Panc1 (cell line): ENCODE results near the gene EIF4EBP2. TPM values are rescaled to one million over a fixed set of nuclear protein-coding genes. Genes with fewer than 3 reads are reported as not detected.
A peak's percentile ranks its signal among the peaks of the same experiment; 100 is the strongest.

Source experiments
- ATAC-seq: fragments of 200-7000 bp; cut with Tn5 transposase; 2 replicates; pipeline ENCODE4 v1.9.1; 2020; ENCODE audit warnings: mild to moderate bottlenecking, moderate library complexity
- BruUV-seq: library from RNA; stranded (reverse); fragments of 400-500 nt; replicated peaks from 2 replicates; lab custom pipeline; 2021; lab: Mats Ljungman, UMichigan
- CTCF ChIA-PET: fragments of 300-600 bp; sonication (Branson Sonifier 250); formaldehyde crosslinking; loops from one replicate; lab custom pipeline; 2022; ENCODE audit warnings: antibody characterized with exemption; lab: Charles Lee
- POLR2A ChIA-PET: fragments of 300-600 bp; sonication (Branson Sonifier 250); formaldehyde crosslinking; loops from one replicate; lab custom pipeline; 2022; ENCODE audit warnings: antibody characterized with exemption; lab: Charles Lee
- DNase-seq: peaks from one replicate; pipeline ENCODE4 v3.0.0-alpha.2; 2010; ENCODE audit warnings: low read depth, low spot score
- H3K27ac ChIP-seq: 2 replicates; pipeline ENCODE4 v1.5.1; 2011; ENCODE audit warnings: mild to moderate bottlenecking, low read length, inconsistent platforms
- H3K27me3 ChIP-seq: fragments of 200-500 bp; sonication (Bioruptor generic); 2 replicates; pipeline ENCODE4 v1.6.0; 2014; ENCODE audit warnings: low read length, inconsistent platforms; ENCODE audit not compliant: control insufficient read depth, insufficient read depth
- H3K36me3 ChIP-seq: fragments of 200-500 bp; sonication (Bioruptor generic); 2 replicates; pipeline ENCODE4 v1.5.1; 2014; ENCODE audit warnings: inconsistent platforms, mild to moderate bottlenecking, low read length, moderate library complexity; ENCODE audit not compliant: control insufficient read depth, insufficient read depth
- H3K4me1 ChIP-seq: 2 replicates; pipeline ENCODE4 v1.5.1; 2011; ENCODE audit warnings: inconsistent platforms, mild to moderate bottlenecking, low read length, moderate library complexity; ENCODE audit not compliant: control insufficient read depth, insufficient read depth
- H3K4me3 ChIP-seq, 2 experiments: 2 replicates each; pipeline ENCODE4 v1.5.1; 2011 to 2012; ENCODE audit warnings: low read depth in 2 of 2, low read length in 2 of 2, mild to moderate bottlenecking in 2 of 2, inconsistent platforms in 1 of 2, moderate library complexity in 1 of 2
- H3K9me3 ChIP-seq: fragments of 200-500 bp; sonication (Bioruptor generic); 2 replicates; pipeline ENCODE4 v1.5.1; 2014; ENCODE audit warnings: low read depth, mild to moderate bottlenecking, inconsistent platforms, low read length, moderate library complexity; ENCODE audit not compliant: control insufficient read depth, insufficient read depth
- CTCF ChIP-seq: fragments of 450-650 bp; IDR thresholded peaks from 2 replicates; pipeline ENCODE4 v1.5.1; 2017; ENCODE audit warnings: mild to moderate bottlenecking
- POLR2AphosphoS5 ChIP-seq: IDR thresholded peaks from 2 replicates; pipeline ENCODE4 v1.6.1; 2012; ENCODE audit warnings: mild to moderate bottlenecking, low read depth, low read length, moderate library complexity
- REST ChIP-seq, 2 experiments: IDR thresholded peaks; 2 replicates each; pipeline ENCODE4 v1.6.1; 2011 to 2012; ENCODE audit warnings: low read depth in 2 of 2, control low read depth in 1 of 2, low read length in 1 of 2, mild to moderate bottlenecking in 1 of 2, moderate library complexity in 1 of 2; ENCODE audit not compliant: insufficient read depth in 1 of 2
- SIN3A ChIP-seq: IDR thresholded peaks from 2 replicates; pipeline ENCODE4 v1.6.1; 2012; ENCODE audit warnings: low read depth, mild to moderate bottlenecking, low read length, moderate library complexity, borderline replicate concordance; ENCODE audit not compliant: insufficient read depth
- TCF7L2 ChIP-seq: IDR thresholded peaks from 2 replicates; pipeline ENCODE4 v1.6.1; 2011; ENCODE audit warnings: mild to moderate bottlenecking, low read depth, low read length, inconsistent platforms
- in situ Hi-C: cut with HindIII; loops from 2 replicates; pipeline ENCODE4 v1.10.0; 2016; ENCODE audit warnings: low sequenced_read_pairs, low pct_unique_long_range_greater_than_20kb
- intact Hi-C: fragments of 100-400 bp; cut with micrococcal nuclease; formaldehyde crosslinking; loops from one replicate; pipeline ENCODE4 v1.10.0; 2022; ENCODE audit not compliant: unreplicated experiment
- total RNA-seq: library from RNA; stranded (reverse); gene quantifications from one replicate; pipeline ENCODE4 v1.2.1, GENCODE V29; 2021; ENCODE audit not compliant: unreplicated experiment

Gene EIF4EBP2
- total RNA-seq, 1 experiment from 2014 or later, result 48.2 TPM

GRCh38 chr10:70461397-70462348, 57.7 kb downstream of the EIF4EBP2 start:
- no peaks in the 10 kb centered on the region for H3K36me3 ChIP-seq
- H3K27me3 ChIP-seq, result no peaks in the 10 kb centered on the region
- TF ChIP-seq POLR2AphosphoS5, result no peak
- TF ChIP-seq REST (IDR thresholded peaks at IDR 0.05; ENCODE audit: insufficient read depth in 1 of 2, low read depth in 2 of 2, low read length in 1 of 2), result no peak; a peak in 1 of 4 replicates
- peak; percentile 98 for TF ChIP-seq CTCF
- TF ChIP-seq SIN3A, result no peak
- no peak for TF ChIP-seq TCF7L2
- H3K27ac ChIP-seq, result no peak overlapping the region
- in situ Hi-C loops (no loop called here), intact Hi-C loops (loop anchor here (2.0 to 10.0 kb wide), 3 partner anchors 79 to 423 kb away; partner anchors contain the start of gene PCBD1)
- no TSS peak for BruUV-seq
- no peaks in the 10 kb centered on the region for H3K9me3 ChIP-seq
- ChIA-PET CTCF (interaction anchor here (0.5 to 3.1 kb wide), 8 partner anchors 56 to 807 kb away, joined by 3 to 26 read pairs (median 4); no protein-coding TSS in a partner anchor), POLR2A (interaction anchor here (0.7 kb wide), 1 partner anchor 597 kb away, joined by 3 read pairs; no protein-coding TSS in a partner anchor)
- peaks cover 6% of the 10 kb centered on the region for H3K4me1 ChIP-seq
- ATAC-seq (peak; percentile 86), DNase-seq (peak; percentile 55)
- no peak overlapping the region for H3K4me3 ChIP-seq

GRCh38 chr10:70462349-70462984, 58.5 kb downstream of the EIF4EBP2 start:
- H3K27me3 ChIP-seq, result no peaks in the 10 kb centered on the region; the same call in 1 of the 2 replicates
- no peak for ATAC-seq
- H3K9me3 ChIP-seq, result no peaks in the 10 kb centered on the region
- no peak overlapping the region for H3K4me3 ChIP-seq
- H3K36me3 ChIP-seq, result no peaks in the 10 kb centered on the region
- no TSS peak for BruUV-seq
- ChIA-PET POLR2A (no interaction called here), CTCF (interaction anchor here (1.0 to 3.1 kb wide), 3 partner anchors 78 to 296 kb away, joined by 3 to 26 read pairs (median 4); no protein-coding TSS in a partner anchor)
- peaks cover 6% of the 10 kb centered on the region for H3K4me1 ChIP-seq
- H3K27ac ChIP-seq, result no peak overlapping the region
- TF ChIP-seq REST (IDR thresholded peaks at IDR 0.05; ENCODE audit: insufficient read depth in 1 of 2, low read depth in 2 of 2, low read length in 1 of 2) (no peak), CTCF (no peak), SIN3A (no peak), POLR2AphosphoS5 (no peak), TCF7L2 (no peak)
- in situ Hi-C loops (no loop called here), intact Hi-C loops (loop anchor here (5.0 to 10.0 kb wide), 2 partner anchors 295 to 422 kb away; partner anchors contain the start of gene PCBD1)
- DNase-seq, result no peak
